Measurements from ENCODE around the gene DLGAP1.

- TF ChIP-seq ZIC2 (tag by site-specific recombination; IDR thresholded peaks at IDR 0.05) (no peak), ZNF707 (tag by site-specific recombination; IDR thresholded peaks at IDR 0.05) (no peak), ZNF670 (tag by site-specific recombination; IDR thresholded peaks at IDR 0.05; ENCODE audit: low read depth) (no peak)
Observed at GRCh38 chr18:4200399-4200798, 254.7 kb downstream of the DLGAP1 start.
